NCI-H2196 treated with DMSO at 0.1 percent for 48 hours (cell line): Measurements from ENCODE around the gene FAM81A.

Source experiments
- DNase-seq: peaks from one replicate; lab custom pipeline; 2025; ENCODE audit not compliant: unreplicated experiment; lab: John Stamatoyannopoulos, UW

The FAM81A gene

GRCh38 chr15:59539799-59540198 is 101.8 kb downstream of the FAM81A start:
- DNase-seq: no peak

DNA sequence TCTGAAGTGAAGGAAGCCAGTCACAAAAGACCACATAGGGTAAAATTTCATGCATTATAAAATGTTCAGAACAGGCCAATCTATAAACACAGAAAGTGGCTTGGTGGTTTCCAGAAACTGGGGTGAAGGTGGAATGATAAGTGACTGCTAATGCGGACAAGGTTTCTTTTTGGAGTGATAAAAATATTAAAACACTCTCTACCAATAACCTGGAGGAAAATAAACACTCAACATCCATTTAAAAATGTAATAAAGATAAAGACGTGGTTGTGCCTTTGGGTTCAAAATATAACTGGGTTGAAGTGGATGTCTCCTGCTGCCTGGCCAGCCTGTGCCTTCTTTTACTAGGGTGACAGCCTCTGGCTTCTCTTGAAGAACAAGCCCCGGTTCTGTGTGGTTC is 102.7 kb downstream of the FAM81A start:
- DNase-seq: no peak

DNA sequence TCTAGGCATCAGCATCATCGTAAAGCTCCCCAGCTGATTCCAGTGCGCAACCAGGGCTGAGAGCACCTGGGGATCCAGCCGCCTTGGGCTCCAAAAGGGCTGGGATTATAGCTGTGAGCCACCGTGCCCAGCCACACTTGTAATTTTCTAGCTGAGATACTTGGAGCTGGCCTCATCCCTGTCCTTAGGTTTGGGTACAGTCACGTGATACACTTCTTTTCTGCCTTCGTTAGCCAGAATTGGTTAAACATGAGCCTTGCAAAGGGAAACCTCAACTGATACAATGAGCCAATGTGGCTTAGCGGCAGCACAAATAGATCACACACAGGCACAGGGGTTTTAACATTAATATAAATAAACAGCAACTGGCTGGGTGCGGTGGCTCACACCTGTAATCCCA is 103.8 kb downstream of the FAM81A start:
- DNase-seq: no peak

DNA sequence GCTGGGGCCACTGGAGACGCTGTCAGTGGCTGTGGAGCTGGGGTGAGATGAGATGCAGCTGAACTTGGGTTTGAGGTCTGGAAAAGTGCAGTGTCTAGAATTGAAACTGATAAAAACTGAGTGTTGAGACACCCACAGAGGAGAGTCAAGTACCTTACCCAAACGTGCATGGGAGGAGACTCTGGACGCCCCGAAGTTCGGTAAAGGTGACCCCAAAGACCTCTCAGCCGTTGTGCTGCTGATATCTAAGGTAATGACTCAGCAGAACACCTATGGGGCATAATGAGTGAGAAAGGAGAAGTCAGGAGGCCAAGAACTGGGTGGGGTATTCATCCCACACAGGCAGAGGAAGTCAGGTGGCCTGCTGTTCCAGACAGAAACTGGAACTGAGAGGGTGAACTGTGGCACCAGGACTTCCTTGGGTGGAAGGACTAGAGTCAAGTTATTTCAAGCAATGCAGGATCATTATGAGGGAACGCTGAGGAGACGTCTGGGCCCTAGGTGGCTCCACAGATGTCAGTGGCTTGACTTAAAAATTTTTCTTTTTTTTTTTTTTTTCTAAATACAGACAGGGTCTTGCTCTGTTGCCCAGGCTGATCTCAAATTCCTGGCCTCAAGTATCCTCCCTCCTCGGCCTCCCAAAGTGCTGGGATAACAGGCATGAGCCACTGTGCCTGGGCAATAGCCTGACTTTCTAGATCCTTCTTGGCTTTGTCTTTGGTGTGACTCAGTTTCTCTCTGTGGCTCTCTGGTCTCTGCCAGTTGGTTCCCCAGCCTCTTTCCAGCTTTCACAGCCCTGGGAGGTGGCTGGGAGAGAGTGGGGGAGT is 105.9 kb downstream of the FAM81A start:
- DNase-seq: no peak

- no peak for DNase-seq
Measured at GRCh38 chr15:59545573-59545972, 107.6 kb downstream of the FAM81A start.

- DNase-seq: no peak
Measured at GRCh38 chr15:59548501-59549226, 110.7 kb downstream of the FAM81A start.

DNA sequence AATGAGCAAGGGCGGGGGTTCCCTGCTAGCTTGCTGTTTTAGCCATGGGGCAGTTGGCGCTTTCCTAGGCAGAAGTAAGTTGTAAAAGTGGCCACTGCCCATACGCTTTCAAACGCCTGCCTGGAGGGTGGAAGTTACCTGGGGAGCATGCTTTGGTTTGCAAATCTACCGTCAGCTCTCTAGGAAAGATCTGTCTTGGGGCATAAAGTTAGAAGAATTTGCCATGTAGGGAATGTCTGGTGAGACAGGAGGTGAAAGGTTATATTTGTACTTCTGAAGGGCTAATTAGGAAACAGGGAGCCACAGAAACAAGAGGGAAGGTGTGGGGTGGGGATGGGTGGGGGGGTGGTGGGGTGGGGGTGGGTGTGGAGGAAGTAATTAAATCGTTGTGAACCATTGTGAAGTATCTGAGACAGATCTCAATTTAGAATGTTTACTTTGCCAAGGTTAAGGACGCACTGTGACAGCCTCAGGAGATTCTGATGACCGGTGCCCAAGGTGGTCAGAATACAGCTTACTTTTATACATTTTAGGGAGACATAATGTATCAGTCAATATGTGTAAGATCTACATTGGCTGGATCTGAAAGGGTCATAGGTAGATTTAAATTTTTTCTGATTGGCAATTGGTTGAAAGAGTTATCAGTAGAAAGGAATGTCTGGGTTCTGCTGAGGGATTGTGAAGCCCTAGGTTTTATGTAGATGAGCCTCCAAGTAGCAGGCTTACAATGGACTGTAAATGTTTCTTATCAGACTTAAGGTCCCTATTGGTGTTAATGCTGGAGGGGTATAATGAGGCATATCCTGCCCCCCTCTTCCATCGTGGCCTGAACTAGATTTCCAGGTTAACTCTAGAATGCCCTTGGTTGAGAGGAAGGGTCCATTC is 111.6 kb downstream of the FAM81A start:
- DNase-seq: no peak

DNA sequence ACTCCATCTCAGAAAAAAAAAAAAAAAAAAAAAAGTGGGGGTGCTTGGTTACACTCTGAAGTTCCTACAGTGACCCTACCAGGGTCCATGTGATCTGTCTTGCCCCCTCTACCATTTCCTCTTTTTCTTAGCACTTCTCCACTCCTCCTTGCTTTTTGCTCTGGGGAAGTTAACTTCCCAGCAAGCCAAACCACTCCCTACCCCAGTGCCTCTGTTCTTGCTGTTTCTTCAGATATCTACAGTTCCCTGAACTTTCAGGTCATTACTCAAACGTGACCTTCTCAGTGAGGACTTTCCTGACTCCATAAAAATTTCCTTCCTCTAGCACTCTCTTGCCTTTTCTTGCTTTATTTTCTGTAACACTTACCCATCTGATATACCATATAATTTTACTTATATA is 112.5 kb downstream of the FAM81A start:
- no peak for DNase-seq

DNA sequence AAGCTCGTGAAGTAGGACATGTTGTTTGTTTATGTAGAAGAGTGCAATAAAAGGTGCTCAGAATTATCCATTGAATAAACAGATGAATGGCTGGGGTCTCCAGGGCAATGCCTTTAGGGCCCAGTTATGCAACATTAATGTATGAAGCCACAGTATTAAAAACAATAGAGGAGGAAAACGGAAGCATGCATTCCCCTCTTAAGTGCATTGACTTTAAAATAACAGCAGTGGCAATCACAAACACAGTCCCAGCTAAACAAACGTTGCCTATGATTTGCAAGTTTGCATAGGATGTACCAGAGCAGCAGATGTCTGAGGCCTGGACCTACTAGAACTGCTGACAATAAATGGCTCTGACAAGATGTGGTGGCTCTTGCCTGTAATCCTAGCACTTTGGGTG is 113.0 kb downstream of the FAM81A start:
- DNase-seq: no peak

- peak; percentile 56 for DNase-seq
Measured at GRCh38 chr15:59553879-59554735, 116.1 kb downstream of the FAM81A start.

DNA sequence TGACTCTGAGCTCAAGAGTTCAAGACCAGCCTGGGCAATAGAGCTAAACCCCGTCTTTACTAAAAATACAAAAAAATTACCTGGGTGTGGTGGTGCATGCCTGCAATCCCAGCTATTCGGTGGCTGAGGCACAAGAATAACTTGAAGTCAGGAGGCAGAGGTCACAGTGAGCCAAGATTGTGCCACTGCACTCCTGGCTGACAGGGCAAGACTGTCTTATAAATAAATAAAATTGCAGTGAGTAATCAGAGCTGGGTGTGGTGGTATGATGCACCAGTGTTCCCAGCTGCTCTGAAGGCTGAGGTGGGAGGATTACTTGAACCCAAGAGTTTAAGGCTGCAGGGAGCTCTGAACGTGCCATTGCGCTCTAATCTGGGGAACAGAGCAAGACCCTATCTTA is 117.7 kb downstream of the FAM81A start:
- no peak for DNase-seq

DNA sequence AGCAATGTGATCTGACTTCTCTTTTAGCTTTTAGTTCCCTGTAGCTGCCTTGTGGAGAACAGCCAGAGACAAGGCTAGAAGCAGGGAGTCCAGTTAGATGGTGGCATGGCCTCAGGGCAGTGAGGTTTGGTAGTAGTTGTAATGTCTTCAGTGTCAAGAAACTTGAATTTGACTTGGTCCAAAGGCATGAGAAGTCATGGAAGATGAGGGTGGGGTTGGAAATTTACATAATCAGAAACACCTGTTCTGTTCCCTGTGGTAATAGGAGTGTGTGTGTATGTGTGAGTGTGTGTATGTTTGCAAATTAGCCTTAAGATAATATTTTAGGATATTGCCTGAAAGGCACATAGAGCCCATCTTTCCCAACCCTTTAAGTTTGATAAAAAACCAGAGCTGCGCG is 118.4 kb downstream of the FAM81A start:
- no peak for DNase-seq

DNA sequence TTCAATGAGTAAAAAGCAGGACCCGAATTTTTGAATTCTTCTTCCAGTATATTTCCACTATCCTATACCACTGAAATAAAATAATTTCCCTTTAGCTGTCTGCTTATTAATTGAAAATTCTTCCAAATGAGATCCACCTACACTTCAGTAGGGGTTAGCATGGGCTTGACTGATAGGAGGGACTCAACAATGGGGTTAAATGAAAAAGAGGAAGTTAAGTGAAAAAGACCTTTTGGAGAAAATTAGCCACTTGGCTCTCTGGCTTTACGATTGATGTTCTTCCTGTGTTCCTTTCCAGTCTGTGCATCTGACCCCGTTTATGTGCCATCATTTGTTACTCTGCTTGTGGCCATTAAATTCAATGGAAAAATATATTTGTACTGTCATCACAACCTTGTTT is 119.6 kb downstream of the FAM81A start:
- DNase-seq: no peak

GRCh38 chr15:59558851-59559250 is 120.9 kb downstream of the FAM81A start:
- DNase-seq: no peak

- no peak for DNase-seq
Measured at GRCh38 chr15:59561547-59561946, 123.6 kb downstream of the FAM81A start.

DNA sequence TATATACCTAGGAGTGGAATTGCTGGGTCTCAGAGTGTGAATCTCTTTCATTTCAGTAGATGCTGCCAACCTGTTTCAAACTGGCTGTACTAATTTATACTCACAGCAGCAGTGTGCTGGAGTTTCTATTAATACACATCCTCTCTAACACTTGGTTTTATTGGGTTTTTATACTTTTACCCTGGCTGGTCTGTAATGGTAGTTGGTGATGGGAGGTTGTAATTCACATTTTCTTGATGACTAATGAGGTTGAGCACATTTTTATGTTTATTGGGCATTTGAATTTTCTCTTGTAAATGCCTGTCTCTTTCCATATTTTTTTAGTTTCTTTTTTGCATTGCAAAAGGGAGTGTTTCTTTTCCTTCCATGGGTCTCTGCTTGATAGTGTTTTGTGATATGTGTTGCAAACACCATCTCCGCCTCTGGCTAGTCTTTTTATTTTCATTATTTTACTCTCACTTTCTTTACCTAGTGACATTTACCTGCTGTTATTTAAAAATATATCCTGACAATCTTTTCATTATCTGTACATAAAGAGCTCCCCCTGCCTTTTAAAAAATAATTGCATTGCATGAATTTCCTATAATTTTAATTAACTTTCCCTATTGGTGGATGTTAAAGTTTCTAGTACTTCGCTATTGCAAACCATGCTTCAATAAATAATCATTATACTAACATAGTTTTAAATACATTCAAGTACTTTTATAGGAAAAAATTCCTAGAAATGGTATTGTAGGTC is 124.6 kb downstream of the FAM81A start:
- DNase-seq: no peak

DNA sequence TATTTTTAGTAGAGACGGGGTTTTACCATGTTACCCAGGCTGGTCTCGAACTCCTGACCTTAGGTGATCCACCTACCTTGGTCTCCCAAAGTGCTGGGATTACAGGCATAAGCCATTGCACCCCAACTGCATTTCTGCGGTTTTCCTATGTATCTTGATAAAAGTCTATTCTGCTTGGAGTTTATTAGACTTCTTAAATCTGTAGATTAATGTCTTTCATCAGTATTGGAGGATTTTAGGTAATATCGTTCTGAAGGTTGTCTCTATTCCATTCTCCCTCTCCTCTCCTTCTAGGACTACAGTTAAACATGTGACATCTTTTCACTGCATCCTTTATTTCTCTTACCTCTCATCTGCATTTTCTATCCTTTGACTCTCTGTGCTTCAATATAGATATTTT is 127.3 kb downstream of the FAM81A start:
- DNase-seq: no peak

GRCh38 chr15:59567324-59567723 is 129.3 kb downstream of the FAM81A start:
- no peak for DNase-seq

DNA sequence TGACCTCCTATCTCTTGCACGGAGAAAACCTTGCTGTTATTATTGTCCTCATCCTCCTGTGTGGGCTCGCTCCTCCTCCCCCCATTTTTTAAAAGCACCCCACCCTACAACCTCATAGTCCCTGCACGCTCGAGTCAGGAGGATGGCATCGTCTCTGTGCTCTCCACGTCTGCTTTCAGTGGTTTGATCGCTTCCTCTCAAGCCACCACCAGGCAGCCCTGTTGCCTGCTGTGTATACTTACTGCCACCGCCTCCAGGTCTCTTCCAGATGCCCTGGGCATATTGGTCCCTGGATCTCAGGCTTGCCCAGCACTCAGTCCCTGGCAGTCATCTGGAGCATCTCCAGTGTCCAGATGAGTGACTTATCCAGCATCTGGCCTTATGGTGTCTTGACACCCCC is 131.5 kb downstream of the FAM81A start:
- DNase-seq: no peak

- no peak for DNase-seq
Measured at GRCh38 chr15:59570315-59570714, 132.3 kb downstream of the FAM81A start.
